Measurements from ENCODE around the gene ANXA4.
A peak's percentile ranks its signal among the peaks of the same experiment; 100 is the strongest.
"Not testable (repeated sequence)": the region's sequence is repeated elsewhere in the genome, so short reads cannot be mapped to it uniquely, and the experiment has no call there.

The ANXA4 gene

GRCh38 chr2:69721022-69721421, 20.9 kb upstream of the ANXA4 start:
- DNase-seq = no peak

GRCh38 chr2:69723791-69724190, 18.1 kb upstream of the ANXA4 start:
- no peak for DNase-seq

GRCh38 chr2:69724540-69725159, 17.3 kb upstream of the ANXA4 start:
- DNase-seq = peak; percentile 83

GRCh38 chr2:69725706-69726360, 16.1 kb upstream of the ANXA4 start:
- DNase-seq = no peak

DNA sequence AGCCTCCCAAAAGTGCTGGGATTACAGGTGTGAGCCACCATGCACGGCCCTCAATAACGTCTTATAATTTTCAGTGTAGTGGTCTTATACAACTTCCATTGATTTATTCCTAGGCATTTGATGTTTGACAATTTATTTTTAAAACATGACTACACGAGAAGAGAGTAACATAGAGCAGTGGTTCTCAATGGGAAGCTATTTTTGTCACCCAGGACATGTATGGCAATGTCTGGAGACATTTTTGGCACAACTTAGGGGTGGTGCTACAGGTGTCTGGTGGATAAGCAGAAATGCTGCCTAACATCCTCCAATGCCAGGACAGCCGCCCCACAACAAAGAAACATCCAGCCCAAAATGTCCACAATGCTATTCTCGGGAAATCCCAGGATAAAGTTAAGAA, 12.7 kb upstream of the ANXA4 start:
- DNase-seq = no peak

GRCh38 chr2:69729781-69730180, 12.2 kb upstream of the ANXA4 start:
- DNase-seq = no peak

DNA sequence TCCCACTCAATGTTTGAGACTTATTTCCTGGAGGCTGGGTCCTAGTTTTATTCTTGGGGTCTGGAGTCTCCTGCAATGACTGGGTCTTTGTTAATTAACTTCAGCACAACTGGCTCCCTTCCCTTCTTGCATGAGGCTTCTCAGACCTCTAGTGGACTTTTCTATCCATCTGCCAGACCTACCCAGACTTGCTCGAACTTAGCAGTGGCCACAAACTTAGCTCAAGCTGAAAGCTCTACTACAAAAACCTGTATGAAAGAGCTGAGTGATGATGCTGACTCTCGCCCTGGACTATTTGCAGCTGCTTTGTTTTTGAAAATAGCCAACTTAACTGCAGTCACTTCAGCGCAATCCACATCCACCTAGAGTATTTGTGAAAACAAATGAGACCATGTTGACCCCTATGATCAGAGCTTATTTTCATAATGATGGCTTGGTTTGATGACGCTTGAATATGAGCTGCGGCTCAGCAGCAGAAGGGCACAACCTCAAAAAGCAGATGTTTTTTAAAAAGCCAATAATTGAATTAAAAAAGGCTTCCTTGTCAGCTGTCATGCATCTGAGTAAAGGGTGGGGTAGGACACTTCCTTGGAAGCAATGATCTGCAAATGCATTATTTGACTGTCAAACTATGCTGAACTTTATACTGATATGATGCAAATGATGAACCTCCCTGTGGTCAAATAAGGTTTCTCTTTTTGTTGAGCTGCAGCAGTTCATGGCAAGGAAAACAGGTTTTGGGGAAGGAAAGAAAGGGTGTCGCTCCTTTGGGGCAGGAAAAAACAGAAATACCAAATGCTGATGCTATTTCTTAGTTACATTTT, 10.6 kb upstream of the ANXA4 start:
- no peak for DNase-seq

- DNase-seq = no peak
Measured at GRCh38 chr2:69733342-69734034, 8.4 kb upstream of the ANXA4 start.

DNA sequence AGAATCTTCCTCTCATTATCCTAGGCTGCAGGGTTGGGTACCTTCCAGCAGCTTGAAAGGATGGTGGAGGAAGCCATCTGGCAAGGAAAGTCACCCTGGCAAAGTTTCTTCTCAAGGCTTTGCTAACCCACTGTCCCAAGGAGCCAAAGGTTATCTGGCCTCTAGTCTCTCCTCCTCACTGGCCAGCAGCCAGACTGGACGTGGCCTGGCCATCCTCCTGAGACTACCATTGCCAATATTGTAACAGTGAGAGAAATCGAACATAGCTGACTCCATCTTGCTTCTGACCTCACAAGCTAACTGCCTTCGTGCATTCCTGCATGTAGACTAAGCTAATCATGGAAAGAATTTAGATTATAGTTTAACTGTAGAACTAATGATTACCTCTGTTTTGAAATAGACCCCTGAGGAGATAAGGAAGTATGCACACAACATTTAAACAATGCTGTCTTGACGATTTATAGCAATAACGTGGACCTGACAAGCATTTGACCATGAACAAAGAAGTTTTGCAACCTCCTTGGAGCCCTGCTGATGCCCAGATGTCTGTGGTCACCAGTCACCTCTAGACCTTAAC, 7.8 kb upstream of the ANXA4 start:
- no peak for DNase-seq

DNA sequence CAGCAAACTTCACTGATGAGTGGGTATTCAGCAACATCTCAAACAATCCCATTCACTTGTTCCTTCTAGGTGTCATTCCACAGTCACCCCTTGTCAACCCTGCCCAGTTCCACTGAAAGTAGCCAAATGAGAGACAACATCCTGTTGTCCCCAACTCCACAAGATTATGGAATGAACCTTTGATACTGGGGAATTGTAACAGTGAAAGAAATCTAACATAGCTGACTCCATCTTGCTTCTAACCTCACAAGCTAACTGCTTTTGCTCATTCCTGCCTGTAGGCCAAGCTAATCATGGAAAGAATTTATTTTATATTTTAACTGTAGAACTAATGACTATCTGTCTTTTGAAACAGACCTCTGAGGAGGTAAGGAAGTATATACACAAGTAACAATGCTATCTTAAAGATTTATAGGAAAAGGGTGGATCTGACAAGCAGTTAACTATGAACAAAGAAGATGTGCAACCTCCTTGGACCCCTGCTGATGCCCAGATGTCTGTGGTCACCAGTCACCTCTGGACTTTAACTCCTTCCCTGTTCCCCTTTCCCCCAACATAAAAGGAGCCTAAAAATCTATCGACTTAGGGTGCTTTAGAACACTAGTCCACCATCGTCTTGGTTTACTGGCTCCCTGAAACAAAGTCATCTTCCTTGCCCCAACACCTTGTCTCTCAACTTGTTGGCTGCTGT, 6.9 kb upstream of the ANXA4 start:
- DNase-seq = no peak

- no peak for DNase-seq
Measured at GRCh38 chr2:69735686-69736085, 6.2 kb upstream of the ANXA4 start.

DNA sequence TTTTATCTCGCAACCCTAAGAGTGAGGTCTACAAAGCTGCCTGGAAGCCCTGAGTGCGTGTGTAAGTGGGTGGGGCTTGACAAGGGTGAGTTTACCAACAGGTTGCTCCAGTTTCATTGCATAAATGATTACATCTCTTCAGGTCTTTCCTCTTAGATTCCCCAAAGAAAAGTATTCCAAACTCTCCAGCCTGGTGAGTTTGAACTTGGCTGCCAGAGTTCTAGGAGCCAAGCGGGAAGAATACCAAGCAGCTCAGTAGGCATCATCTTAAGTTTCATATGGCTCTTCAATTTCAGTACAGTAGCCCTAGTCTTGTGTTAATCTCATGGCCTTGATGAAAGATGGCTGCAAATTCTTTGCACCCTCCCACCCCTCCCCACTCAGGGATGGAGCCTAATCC, 3.8 kb upstream of the ANXA4 start:
- DNase-seq = not testable (repeated sequence)

DNA sequence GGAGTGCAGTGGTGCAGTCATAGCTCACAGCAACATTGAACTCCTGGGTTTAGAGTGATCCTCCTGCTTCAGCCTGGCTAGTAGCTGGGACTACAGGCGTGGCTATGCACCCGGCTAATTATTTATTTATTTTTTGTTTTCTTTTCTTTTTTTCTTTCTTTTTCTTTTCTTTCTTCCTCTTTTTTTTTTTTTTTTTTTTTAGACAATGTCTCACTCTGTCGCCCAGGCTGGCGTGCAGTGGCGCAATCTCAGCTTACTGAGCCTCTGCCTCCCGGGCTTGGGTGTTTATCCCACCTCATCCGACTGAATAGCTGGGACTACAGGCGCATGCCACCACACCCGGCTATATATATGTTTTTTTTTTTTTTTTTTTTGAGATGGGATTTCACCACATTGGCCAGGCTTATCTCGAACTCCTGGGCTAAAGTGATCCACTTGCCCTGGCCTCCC, 1.4 kb upstream of the ANXA4 start:
- DNase-seq = no peak

DNA sequence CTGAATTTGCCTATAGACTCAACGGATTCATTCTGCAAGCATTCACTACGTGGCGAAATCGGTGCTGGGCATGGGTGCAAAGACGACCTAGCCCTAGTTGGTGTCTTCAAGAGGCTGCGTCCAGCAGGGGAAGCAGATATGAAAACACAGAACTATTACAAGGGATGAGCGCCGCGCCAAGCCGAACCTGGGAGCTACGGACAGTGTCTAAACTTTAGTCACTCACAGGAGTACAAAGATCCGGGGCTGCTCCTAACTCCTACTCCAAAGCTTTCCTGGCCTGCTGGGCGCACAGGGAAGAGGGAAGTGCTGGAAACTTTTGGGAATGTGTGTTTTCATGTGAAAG, 732 bp upstream of the ANXA4 start:
- peak; percentile 20 for DNase-seq

DNA sequence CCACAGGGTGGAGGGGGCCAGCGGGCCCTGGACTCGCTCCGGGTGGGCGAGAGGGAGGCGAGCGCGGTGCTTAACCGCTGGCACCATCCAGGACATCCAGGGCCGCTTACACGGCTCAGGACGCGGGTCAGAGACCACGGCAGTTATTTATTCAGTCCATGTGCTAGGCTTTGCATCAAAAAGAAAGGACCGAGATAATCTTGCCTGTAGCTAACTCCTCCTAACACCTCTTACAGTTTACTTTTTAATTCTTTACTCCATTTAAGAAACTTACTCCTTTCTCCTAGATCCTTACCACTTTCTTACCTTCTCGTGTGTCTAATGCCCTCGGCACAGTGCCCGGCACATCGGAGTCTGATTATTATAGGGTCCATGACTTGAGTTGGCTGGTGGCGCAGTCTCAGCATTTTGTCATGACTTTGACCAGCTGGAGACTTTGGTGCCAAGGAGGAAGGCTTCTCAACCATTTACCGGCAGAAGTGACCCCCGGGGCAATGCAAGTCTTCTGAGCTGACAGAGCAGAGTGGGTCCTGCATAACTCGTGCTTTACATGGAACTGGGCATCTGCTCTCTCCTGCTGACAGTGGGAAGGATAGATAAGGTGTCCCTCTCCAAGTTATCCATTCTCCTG, 503 bp downstream of the ANXA4 start:
- no peak for DNase-seq

DNA sequence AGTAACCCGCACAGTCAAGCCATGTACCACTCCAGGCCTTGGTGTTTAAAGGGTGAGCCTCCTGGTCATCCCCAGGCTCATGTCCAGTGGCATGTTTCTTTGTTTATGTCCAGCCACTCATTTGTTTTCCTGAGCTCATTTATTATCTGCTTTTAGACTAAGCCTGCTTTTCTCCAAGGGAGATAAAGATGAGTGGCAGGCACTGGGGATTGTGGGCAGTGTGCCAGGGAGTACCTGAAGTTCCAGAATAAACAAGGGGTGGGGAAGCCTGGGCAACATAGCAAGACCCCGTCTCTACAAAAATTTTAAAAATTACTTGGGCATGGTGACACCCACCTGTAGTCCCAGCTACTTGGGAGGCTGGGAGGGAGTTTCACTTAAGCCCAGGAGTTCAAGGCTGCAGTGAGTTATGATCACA, 1.9 kb downstream of the ANXA4 start:
- DNase-seq = no peak

DNA sequence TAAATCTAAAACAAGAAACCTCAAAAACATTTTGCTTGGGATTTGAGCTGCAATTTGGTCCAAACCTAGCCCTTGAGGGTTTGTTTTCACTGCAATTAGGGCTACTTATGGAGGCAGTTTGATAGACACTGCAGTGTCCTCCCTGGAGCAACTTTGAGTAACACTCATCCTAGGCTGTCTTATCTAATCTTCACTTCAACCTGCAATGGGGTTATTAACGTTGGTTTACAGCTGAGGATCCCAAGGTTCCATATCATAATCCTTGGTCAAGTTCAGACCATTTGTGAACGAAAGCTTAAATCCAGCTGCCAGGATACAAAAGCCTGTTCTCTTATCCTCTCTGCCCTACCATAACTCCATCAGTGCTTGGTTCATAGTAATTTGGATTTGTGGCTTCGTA, 2.5 kb downstream of the ANXA4 start:
- DNase-seq = no peak

- DNase-seq = no peak
Measured at GRCh38 chr2:69745035-69745434, 3.1 kb downstream of the ANXA4 start.

GRCh38 chr2:69750246-69750645, 8.3 kb downstream of the ANXA4 start:
- no peak for DNase-seq

GRCh38 chr2:69753659-69754363, 11.9 kb downstream of the ANXA4 start:
- no peak for DNase-seq

GRCh38 chr2:69754633-69755032, 12.7 kb downstream of the ANXA4 start:
- no peak for DNase-seq
